ENCODE data around the gene PHF23. TPM values are rescaled to one million over a fixed set of nuclear protein-coding genes. Genes with fewer than 3 reads are reported as not detected.
A peak's percentile ranks its signal among the peaks of the same experiment; 100 is the strongest.

PHF23 gene
- total RNA-seq, 1 donor from 2014 or later: 78.0 TPM

GRCh38 chr17:7221278-7222092, 17.8 kb downstream of the PHF23 start:
- DNase-seq (ENCODE audit: low read depth) (no peak), FAIRE-seq (no peak)
- Mint-ChIP-seq H3K27ac (ENCODE audit: unreplicated experiment) (peak overlapping the region; percentile 26), H3K27me3 (ENCODE audit: low read depth, unreplicated experiment) (no peaks in the 10 kb centered on the region), H3K36me3 (ENCODE audit: low read depth, unreplicated experiment) (peaks cover 21% of the 10 kb centered on the region), H3K4me3 (ENCODE audit: unreplicated experiment) (peak overlapping the region; percentile 96), H3K4me1 (ENCODE audit: low read depth, unreplicated experiment) (peaks cover 24% of the 10 kb centered on the region), H3K9me3 (ENCODE audit: unreplicated experiment) (no peaks in the 10 kb centered on the region)
- Histone ChIP-seq H3K4me3 (ENCODE audit: insufficient read depth, low read depth, low read length) (no peak overlapping the region), H3K9ac (ENCODE audit: low read length) (peak overlapping the region; percentile 93), H3K4me2 (ENCODE audit: low read length) (peak overlapping the region; percentile 92), H3K4me1 (ENCODE audit: insufficient read depth, low read length) (peaks cover 24% of the 10 kb centered on the region), H3K36me3 (ENCODE audit: insufficient read depth, low read length) (peaks cover 13% of the 10 kb centered on the region), H3K27ac (ENCODE audit: low read depth, low read length) (no peak overlapping the region), H3K79me2 (ENCODE audit: insufficient read depth, low read length) (peaks cover 38% of the 10 kb centered on the region), H2AFZ (ENCODE audit: low read depth, low read length) (no peak overlapping the region), H4K20me1 (ENCODE audit: insufficient read depth, low read length) (peaks cover 54% of the 10 kb centered on the region), H3K9me3 (ENCODE audit: insufficient read depth, low read depth, low read length) (no peaks in the 10 kb centered on the region), H3K27me3 (ENCODE audit: insufficient read depth, low read length) (no peaks in the 10 kb centered on the region)
- TF ChIP-seq CTCF (IDR thresholded peaks at IDR 0.05; ENCODE audit: insufficient read depth, low read depth, low read length) (no peak), EZH2 (IDR thresholded peaks at IDR 0.05; ENCODE audit: insufficient read depth, low read length) (no peak)

- Histone ChIP-seq H4K20me1 (ENCODE audit: insufficient read depth, low read length) (peaks cover 60% of the 10 kb centered on the region), H2AFZ (ENCODE audit: low read depth, low read length) (no peak overlapping the region), H3K27me3 (ENCODE audit: insufficient read depth, low read length) (no peaks in the 10 kb centered on the region), H3K27ac (ENCODE audit: low read depth, low read length) (peak overlapping the region; percentile 80), H3K9me3 (ENCODE audit: insufficient read depth, low read depth, low read length) (no peaks in the 10 kb centered on the region), H3K36me3 (ENCODE audit: insufficient read depth, low read length) (peaks cover 13% of the 10 kb centered on the region), H3K4me3 (ENCODE audit: insufficient read depth, low read depth, low read length) (peak overlapping the region; percentile 73), H3K4me2 (ENCODE audit: low read length) (peak overlapping the region; percentile 92), H3K4me1 (ENCODE audit: insufficient read depth, low read length) (peaks cover 32% of the 10 kb centered on the region), H3K9ac (ENCODE audit: low read length) (peak overlapping the region; percentile 93), H3K79me2 (ENCODE audit: insufficient read depth, low read length) (peaks cover 45% of the 10 kb centered on the region)
- FAIRE-seq (no peak), DNase-seq (ENCODE audit: low read depth) (peak; percentile 39)
- H3K36me3 Mint-ChIP-seq (ENCODE audit: low read depth, unreplicated experiment): peaks cover 21% of the 10 kb centered on the region
- no peaks in the 10 kb centered on the region for H3K9me3 Mint-ChIP-seq (ENCODE audit: unreplicated experiment)
- H3K27ac Mint-ChIP-seq (ENCODE audit: unreplicated experiment): peak overlapping the region; percentile 98
- no peaks in the 10 kb centered on the region for H3K27me3 Mint-ChIP-seq (ENCODE audit: low read depth, unreplicated experiment)
- H3K4me3 Mint-ChIP-seq (ENCODE audit: unreplicated experiment): peak overlapping the region; percentile 96
- peaks cover 26% of the 10 kb centered on the region for H3K4me1 Mint-ChIP-seq (ENCODE audit: low read depth, unreplicated experiment)
- TF ChIP-seq EZH2 (IDR thresholded peaks at IDR 0.05; ENCODE audit: insufficient read depth, low read length): no peak
- TF ChIP-seq CTCF (IDR thresholded peaks at IDR 0.05; ENCODE audit: insufficient read depth, low read depth, low read length): peak; percentile 41
Measured at GRCh38 chr17:7220593-7221277, 18.5 kb downstream of the PHF23 start.
